ENCODE results near the gene UBQLN3.

DNA sequence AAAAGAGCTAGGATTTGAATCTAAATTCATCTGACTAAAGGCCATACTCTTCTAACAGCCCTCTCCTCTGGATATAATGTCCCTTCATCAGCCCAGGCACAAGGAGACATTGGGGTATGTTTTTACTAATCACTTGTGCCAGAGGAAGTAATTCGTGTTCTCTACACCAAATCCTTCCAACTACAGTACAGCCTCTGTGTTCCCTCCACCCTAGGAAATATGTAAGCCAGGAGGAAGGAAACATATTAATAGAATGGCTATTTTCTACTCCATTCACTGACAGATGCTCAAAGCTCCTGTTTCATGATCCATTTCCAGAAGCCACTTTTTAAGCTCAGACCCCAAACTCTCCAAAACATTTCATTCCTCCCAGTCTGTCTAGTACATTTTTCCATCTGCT, 18.7 kb upstream of the UBQLN3 start:
- TF ChIP-seq CTCF (IDR thresholded peaks at IDR 0.05; ENCODE audit: borderline replicate concordance, extremely low read depth, low read length, poor library complexity, severe bottlenecking), result no peak
- TF ChIP-seq EZH2 (IDR thresholded peaks at IDR 0.05; ENCODE audit: borderline replicate concordance, low read depth, low read length, severe bottlenecking), result no peak
